Measurements from ENCODE around the gene KCNQ2.

DNA sequence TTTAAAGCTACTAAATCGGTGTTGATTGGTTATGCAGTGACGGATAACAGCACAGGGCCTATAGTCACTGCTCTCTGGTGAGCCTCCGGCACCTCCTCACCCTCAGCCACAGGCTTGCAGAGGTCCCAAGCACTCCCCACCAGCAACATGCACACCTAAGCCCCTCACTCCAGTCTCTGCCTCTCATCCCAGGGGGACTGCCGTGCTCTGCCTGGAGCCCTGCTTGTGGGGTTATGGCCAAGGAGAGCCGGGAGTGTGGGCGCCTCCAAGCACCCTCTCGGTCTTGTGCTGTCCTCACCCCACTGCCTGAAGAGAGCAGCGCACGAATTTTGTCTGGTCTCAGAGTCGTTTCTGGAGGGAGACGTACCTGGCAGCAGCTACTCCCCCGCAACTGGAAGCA lies 33.3 kb upstream of the KCNQ2 start:
- no peak for TF ChIP-seq POLR2A (IDR thresholded peaks at IDR 0.05)
- TF ChIP-seq CTCF (IDR thresholded peaks at IDR 0.05 in 8 of 11, conservative IDR thresholded peaks at IDR 0.05 in 3 of 11), result no peak

All from spleen (tissue), 7 donors.